Activated naive CD4-positive, alpha-beta T cell treated with anti-CD3 and anti-CD28 coated beads, Interleukin-2, amount 50 U/mL, for 24 hours (primary cell): ENCODE measurements around the gene ZFAND2A.

ENCODE experiments used
- H3K27ac Mint-ChIP-seq: one replicate; pipeline ENCODE4 v1.8.0; 2021; ENCODE audit warnings: mild to moderate bottlenecking, mixed read lengths
- H3K27me3 Mint-ChIP-seq: one replicate; pipeline ENCODE4 v1.8.0; 2021; ENCODE audit warnings: mixed read lengths
- H3K36me3 Mint-ChIP-seq: one replicate; pipeline ENCODE4 v1.8.0; 2021; ENCODE audit warnings: mixed read lengths
- H3K4me1 Mint-ChIP-seq: one replicate; pipeline ENCODE4 v1.8.0; 2021; ENCODE audit warnings: mixed read lengths
- H3K4me3 Mint-ChIP-seq: one replicate; pipeline ENCODE4 v1.8.0; 2021; ENCODE audit warnings: mild to moderate bottlenecking, mixed read lengths
- H3K9me3 Mint-ChIP-seq: one replicate; pipeline ENCODE4 v1.8.0; 2021; ENCODE audit warnings: mixed read lengths

ZFAND2A gene

DNA sequence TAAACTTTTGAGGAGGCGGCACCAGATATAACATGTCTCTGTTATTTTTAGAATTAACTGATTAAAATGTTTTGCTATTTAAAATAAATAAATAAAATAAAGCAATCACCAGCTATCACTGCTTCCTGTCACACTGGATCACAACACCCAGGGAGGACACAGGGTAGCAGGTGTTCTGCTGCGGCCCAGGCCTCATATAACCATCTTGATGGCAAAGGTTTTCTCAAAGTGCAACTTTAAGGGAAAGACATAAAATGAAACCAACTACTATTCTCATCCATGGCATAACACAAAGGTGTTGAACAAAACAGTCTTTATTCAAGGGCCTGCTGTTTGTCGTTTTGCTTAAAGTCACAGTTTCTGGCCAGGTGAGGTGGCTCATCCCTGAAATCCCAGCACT lies 48.8 kb downstream of the ZFAND2A start:
- no peak overlapping the region for H3K27ac Mint-ChIP-seq
- no peaks in the 10 kb centered on the region for H3K4me1 Mint-ChIP-seq
- H3K4me3 Mint-ChIP-seq: no peak overlapping the region
- H3K36me3 Mint-ChIP-seq: no peaks in the 10 kb centered on the region
- H3K9me3 Mint-ChIP-seq: no peaks in the 10 kb centered on the region
- H3K27me3 Mint-ChIP-seq: no peaks in the 10 kb centered on the region

DNA sequence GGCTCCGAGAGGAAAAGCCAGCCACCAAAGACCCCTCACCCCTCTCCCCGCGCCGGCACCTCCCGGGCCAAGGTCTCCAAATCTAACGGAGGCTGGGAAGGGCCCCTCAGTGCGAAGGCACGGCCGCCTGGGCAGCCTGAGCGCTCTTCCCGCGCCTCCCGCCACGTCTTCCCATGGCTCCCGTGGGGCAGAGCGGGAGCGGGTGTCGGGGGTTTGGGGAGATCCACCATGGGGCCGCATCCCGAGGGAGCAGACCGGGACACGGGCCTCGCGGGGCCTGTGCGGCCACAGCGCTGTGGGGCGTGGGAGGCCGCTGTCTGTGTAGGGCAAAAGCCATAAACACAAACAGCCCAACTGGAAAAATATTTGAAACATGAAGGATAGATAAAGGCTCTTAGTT lies 49.6 kb downstream of the ZFAND2A start:
- Mint-ChIP-seq H3K9me3 (no peaks in the 10 kb centered on the region), H3K4me3 (no peak overlapping the region)

DNA sequence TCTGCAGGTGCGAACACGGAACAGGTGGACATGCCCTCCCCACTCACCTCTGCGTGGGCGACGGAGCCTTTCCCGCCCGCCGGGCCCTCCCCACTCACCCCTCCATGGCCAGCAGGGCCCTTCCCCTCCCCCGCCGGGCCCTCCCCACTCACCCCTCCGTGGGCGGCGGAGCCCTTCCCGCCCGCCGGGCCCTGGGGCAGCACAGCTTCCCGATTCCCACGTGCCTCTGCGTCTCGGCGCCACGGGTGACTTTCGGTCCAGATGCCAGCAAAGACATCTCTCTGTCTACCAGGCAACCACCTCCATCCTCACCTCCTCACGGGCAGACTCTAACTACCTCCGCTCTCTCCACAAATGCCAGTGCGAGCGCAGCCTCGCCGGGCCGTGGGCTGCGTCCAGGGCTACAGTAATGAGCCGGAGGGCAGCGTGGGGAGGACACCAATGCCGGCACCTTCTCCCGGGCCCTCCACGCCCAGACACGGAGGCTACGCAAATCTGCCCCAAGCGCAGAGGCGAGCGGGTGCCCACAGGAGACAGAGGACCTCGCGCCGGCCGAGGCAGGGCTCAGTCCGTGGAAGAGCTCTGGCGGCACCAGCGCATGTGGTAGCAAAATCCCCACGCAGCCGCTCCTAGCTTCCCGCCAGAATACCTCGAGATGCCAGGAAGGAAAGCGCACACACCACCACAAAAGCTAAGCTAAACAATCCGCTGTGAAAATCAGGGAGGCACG lies 50.2 kb downstream of the ZFAND2A start:
- Mint-ChIP-seq H3K27ac (no peak overlapping the region), H3K36me3 (no peaks in the 10 kb centered on the region), H3K27me3 (no peaks in the 10 kb centered on the region), H3K4me3 (no peak overlapping the region), H3K9me3 (no peaks in the 10 kb centered on the region), H3K4me1 (peaks cover 6% of the 10 kb centered on the region)

More for the DNA sequence above, 49.6 kb downstream of the ZFAND2A start:
- Mint-ChIP-seq H3K27ac (no peak overlapping the region), H3K27me3 (no peaks in the 10 kb centered on the region), H3K4me1 (no peaks in the 10 kb centered on the region), H3K36me3 (no peaks in the 10 kb centered on the region)

DNA sequence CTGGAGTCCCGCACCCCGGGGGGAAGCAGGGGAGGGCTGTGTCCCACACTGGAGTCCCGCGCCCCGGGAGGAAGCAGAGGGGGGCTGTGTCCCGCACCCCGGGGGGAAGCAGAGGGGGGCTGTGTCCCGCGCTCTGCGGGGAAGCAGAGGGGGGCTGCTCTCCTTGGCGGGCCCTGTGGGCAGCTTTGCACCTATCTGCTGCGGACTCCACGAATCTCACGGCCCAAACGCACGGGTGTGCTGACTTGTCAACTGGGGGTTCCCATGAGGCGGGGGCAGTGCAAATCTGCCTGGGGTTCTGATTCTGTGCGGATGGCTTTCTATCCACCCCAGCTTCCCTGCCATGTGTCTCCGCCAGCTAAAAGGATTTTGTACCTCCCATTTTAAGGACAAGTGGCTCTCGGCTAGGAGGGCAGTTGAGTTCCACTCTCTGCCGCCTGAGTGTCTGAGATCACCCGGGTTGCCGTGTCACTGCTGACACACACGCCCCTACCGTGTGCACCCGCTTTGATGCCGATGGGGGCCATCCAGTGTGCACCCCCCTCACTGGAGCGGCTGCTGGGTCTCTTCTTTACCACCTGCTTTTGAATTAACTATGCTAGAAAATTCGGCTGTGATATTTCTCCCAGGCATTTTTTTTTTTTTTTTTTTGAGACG lies 51.6 kb downstream of the ZFAND2A start:
- H3K27ac Mint-ChIP-seq: no peak overlapping the region
- peaks cover 11% of the 10 kb centered on the region for H3K4me1 Mint-ChIP-seq
- no peak overlapping the region for H3K4me3 Mint-ChIP-seq
- no peaks in the 10 kb centered on the region for H3K36me3 Mint-ChIP-seq
- no peaks in the 10 kb centered on the region for H3K9me3 Mint-ChIP-seq
- no peaks in the 10 kb centered on the region for H3K27me3 Mint-ChIP-seq

DNA sequence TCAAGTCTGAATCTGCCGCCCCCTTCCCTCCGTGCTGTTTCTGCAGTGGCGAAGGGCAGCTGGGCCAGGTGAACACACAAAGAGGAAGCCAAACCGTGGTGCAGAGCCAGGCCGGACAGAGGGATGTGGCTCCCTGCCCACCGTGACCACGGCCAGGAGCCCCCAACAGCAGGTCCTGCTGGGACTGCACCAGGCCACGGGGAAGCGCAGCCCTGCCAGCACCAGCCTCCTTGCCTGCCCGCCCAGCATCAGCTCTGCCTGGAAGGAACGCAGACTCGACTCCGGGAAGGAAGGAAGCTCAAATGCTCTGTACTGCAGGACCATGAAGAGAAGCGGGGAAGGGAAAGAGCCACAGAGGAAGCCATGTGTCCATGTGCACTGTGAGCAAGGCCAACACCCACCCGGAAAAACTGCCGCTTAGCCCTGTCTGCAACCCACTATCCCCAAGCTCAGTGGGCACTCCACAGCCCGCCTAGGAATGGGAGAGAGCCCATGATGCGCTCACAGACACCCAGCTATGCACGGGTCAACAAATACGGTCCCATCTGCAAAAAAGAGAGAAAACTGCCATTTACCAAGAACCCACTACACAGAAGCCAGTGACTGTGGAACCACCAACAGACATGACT lies 53.1 kb downstream of the ZFAND2A start:
- peaks cover 11% of the 10 kb centered on the region for H3K4me1 Mint-ChIP-seq
- H3K9me3 Mint-ChIP-seq: no peaks in the 10 kb centered on the region
- no peak overlapping the region for H3K27ac Mint-ChIP-seq
- H3K36me3 Mint-ChIP-seq: no peaks in the 10 kb centered on the region
- H3K4me3 Mint-ChIP-seq: no peak overlapping the region
- H3K27me3 Mint-ChIP-seq: no peaks in the 10 kb centered on the region

DNA sequence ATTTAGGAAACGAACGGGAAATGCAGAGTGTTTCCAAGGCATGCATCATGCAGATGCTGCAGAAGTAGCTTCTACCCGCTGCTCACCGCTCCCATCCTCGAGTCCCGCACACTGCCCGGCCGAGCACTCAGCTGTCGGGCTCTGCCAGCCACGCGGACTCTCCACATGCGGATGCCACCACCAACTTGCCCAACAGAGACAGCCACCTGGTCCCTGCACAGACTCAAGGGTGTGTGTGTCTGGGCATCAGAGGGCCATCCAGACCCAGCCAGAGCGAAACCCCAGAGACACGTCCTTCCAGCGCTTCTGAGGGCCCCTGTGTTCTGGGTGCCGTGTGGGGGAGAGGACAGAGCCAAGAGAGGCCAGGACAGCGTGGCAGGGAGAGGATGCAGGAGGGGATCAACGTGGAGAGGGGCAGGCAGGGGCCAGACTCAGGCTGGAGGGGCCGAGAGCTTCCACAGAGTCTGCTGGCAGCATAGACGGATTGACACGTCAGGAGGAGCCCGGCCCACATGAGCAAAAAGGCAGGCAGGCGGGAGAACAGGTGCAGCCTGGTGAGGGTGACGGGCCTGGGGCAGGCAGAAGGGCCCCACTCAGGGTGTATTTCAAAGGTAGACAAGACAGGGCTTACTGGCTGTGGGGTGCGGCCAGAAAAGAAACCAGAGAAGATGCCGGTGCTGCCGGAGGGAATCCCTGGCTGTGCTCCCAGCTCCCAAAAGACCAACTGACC lies 53.8 kb downstream of the ZFAND2A start:
- Mint-ChIP-seq H3K36me3 (no peaks in the 10 kb centered on the region), H3K4me3 (no peak overlapping the region), H3K9me3 (no peaks in the 10 kb centered on the region), H3K27me3 (no peaks in the 10 kb centered on the region), H3K4me1 (peaks cover 11% of the 10 kb centered on the region), H3K27ac (no peak overlapping the region)

DNA sequence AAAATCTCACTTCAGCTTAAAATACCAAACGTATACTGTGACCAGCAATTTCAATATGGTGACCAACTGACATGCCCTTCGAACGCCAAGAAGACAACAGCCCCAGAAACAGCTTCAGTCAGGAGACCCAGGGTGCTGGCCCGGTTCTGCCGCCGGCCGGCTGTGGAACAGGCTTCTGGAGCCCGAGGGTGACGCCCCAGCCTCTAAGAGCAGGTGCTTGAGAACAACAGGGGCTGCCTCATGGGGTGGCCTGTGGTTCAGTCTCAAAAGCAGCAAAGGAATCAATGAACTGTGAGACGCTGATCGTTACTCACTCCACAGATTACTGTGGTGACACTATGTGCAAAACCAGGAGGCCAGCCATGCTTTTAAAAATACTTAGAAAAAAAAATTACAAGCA lies 54.8 kb downstream of the ZFAND2A start:
- Mint-ChIP-seq H3K9me3 (no peaks in the 10 kb centered on the region), H3K4me1 (peaks cover 11% of the 10 kb centered on the region), H3K36me3 (no peaks in the 10 kb centered on the region), H3K4me3 (no peak overlapping the region), H3K27ac (no peak overlapping the region), H3K27me3 (no peaks in the 10 kb centered on the region)

DNA sequence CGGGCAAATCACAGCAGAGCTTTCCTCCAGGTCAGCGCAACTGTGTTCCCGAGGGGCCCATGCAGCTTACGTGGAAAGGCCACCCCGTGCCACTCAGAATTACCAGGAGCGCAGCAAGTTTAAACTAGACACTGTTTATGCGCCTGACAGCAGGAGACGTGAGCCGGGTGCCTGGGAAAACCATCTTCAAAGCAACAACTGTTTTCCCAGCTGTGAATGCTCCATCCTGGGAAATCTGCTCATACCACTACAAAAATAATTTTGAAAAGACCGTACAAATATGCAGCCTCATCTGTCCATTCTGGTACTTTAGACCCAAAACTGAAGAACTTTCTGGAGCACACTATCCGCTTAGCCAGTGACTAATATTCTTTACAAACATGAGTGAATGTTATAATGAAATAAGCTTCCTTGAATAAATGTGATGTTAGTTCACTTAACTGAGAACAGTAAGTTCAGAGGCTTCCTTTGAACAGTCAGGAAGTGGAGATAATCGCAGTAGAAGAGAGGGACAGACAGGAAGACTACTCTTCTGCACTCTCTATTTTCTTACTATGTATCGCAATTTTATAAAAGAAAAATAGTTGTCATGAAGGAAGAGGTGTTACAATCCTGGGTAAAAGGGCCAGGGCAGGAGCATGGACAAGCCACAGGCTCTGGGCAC lies 55.3 kb downstream of the ZFAND2A start:
- Mint-ChIP-seq H3K4me3 (no peak overlapping the region), H3K27me3 (no peaks in the 10 kb centered on the region), H3K9me3 (no peaks in the 10 kb centered on the region), H3K27ac (no peak overlapping the region), H3K4me1 (peaks cover 11% of the 10 kb centered on the region), H3K36me3 (no peaks in the 10 kb centered on the region)

DNA sequence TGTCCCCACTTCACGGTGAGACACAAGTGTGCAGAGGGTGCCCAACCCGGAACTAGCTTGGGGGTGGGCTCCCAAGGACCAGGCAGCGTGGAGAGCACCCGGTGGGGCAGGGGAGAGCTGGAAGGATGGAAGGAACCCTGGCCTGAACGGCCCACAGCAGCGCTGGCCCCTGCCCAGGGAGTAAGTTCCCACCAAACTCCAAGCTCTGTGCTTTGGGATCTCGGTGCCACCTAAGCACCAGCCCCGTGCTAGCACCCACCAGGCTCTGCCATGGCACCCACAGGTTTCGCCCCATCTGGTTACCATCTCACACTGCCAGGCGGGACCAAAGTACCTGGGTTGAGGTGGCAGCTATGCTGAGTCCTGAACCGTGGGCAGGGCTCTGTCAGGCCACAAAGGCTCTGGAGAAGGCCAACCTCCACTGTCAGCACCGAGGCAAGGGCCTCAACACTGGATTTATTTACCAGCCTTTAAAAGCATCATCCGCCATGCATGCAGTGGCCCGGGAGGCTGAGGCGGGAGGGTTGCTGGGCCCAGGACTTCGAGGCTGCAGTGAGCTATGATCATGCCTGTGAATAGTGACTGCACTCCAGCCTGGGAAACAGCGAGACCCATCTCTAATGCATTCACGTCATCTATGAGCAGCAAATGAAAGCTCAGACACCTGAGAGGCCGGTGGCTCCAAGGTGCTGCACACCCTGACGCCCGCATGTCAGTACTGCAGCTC lies 56.0 kb downstream of the ZFAND2A start:
- no peak overlapping the region for H3K4me3 Mint-ChIP-seq
- peaks cover 2% of the 10 kb centered on the region for H3K36me3 Mint-ChIP-seq
- no peaks in the 10 kb centered on the region for H3K27me3 Mint-ChIP-seq
- peaks cover 11% of the 10 kb centered on the region for H3K4me1 Mint-ChIP-seq
- H3K9me3 Mint-ChIP-seq: no peaks in the 10 kb centered on the region
- no peak overlapping the region for H3K27ac Mint-ChIP-seq

DNA sequence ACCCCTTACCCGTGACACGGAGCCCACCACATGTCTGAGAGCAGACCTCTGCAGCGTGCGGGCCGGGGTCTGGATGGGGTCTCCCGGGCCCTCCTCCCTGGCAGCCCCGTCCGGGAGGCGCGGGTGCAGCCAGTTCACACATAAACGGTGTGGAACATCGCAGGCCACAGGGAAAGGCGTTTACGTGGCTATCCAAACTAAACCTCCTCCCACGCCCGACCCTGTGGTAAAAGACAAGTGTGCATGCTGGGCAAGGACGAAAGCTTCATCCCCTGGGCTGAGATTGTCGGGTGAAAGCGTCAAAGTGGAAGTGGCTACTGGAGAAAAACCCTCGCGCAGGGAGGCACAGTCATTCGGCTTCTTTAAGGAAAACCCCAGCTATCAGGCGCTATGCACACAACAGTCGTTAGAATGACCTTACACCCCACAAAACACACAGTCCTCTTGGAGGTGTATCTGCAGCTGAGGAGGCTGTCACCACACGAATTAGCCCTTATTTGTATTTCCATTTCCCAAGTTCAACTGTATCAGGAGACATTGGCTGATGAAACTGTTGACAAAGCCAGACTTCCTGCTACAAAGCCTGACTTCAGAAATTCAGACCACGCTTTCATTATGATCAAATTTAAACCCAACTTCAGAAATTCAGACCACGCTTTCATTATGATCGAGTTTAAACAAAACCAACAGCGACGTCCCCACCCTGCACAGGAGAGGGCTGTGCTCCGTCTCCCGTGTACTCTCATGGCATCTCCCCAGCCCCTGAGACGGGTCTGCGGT lies 56.8 kb downstream of the ZFAND2A start:
- H3K9me3 Mint-ChIP-seq: no peaks in the 10 kb centered on the region
- no peak overlapping the region for H3K27ac Mint-ChIP-seq
- H3K4me1 Mint-ChIP-seq: peaks cover 11% of the 10 kb centered on the region
- H3K36me3 Mint-ChIP-seq: peaks cover 3% of the 10 kb centered on the region
- H3K4me3 Mint-ChIP-seq: no peak overlapping the region
- H3K27me3 Mint-ChIP-seq: no peaks in the 10 kb centered on the region
